ENCODE measurements around the gene ZNF580.

DNA sequence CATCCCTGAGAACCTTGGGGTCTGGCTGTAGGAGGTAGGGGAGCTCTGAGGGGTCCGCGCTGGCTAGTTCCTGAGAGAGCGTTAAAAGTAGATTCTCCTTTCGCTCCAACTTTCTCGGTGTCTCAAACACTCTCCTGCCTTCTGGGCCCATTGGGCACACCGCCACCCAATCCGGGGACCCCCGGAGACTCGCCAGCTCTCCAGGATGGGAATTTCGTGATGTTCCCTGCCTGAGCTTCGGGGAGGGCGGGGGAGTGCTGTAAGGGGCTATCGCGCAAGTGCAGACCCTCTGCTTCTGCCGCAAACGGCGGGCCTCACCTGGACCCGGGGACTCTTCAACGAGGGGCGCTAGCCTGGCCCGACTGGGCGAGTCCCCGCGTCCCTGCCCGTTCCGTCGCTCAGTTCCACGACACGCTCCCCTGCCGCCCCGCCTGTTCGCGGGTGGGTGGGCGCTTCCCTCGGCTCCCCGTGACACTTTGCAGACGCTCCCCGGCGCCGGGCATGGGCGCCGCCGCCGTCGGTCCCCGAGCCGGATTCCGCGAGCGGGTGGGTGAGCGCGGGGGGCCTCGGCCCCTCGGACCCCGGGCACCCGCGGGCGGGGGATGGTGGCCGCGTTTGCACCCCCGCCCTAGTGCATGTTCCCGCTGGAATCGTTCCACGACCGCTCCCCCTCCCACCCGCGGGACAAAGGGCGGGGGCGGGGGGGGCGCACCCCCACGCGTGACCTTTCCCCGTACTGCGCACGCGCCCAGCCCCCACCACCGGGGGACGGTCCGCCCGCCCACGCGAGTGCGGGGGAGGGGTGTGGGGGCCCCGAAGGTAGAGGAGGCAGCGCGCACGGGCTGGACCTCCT, 7.2 kb downstream of the ZNF580 start, which contains the start of gene CCDC106:
- TF ChIP-seq CTCF (IDR thresholded peaks at IDR 0.05 in 2 of 3, conservative IDR thresholded peaks at IDR 0.05 in 1 of 3; ENCODE audit: control insufficient read depth in 2 of 3, extremely low read depth in 1 of 3, insufficient read depth in 1 of 3, low read depth in 3 of 3, low read length in 3 of 3): no peak
- no peak for TF ChIP-seq EZH2 (IDR thresholded peaks at IDR 0.05; ENCODE audit: borderline replicate concordance, control insufficient read depth, low read depth, low read length)
- TF ChIP-seq SIN3A (IDR thresholded peaks at IDR 0.05; ENCODE audit: low read depth, low read length): no peak; the same call in 1 of the 2 replicates
- no peak for TF ChIP-seq ZZZ3 (IDR thresholded peaks at IDR 0.05; ENCODE audit: control insufficient read depth, insufficient read length, low read depth)
- TF ChIP-seq, protein P1, sequence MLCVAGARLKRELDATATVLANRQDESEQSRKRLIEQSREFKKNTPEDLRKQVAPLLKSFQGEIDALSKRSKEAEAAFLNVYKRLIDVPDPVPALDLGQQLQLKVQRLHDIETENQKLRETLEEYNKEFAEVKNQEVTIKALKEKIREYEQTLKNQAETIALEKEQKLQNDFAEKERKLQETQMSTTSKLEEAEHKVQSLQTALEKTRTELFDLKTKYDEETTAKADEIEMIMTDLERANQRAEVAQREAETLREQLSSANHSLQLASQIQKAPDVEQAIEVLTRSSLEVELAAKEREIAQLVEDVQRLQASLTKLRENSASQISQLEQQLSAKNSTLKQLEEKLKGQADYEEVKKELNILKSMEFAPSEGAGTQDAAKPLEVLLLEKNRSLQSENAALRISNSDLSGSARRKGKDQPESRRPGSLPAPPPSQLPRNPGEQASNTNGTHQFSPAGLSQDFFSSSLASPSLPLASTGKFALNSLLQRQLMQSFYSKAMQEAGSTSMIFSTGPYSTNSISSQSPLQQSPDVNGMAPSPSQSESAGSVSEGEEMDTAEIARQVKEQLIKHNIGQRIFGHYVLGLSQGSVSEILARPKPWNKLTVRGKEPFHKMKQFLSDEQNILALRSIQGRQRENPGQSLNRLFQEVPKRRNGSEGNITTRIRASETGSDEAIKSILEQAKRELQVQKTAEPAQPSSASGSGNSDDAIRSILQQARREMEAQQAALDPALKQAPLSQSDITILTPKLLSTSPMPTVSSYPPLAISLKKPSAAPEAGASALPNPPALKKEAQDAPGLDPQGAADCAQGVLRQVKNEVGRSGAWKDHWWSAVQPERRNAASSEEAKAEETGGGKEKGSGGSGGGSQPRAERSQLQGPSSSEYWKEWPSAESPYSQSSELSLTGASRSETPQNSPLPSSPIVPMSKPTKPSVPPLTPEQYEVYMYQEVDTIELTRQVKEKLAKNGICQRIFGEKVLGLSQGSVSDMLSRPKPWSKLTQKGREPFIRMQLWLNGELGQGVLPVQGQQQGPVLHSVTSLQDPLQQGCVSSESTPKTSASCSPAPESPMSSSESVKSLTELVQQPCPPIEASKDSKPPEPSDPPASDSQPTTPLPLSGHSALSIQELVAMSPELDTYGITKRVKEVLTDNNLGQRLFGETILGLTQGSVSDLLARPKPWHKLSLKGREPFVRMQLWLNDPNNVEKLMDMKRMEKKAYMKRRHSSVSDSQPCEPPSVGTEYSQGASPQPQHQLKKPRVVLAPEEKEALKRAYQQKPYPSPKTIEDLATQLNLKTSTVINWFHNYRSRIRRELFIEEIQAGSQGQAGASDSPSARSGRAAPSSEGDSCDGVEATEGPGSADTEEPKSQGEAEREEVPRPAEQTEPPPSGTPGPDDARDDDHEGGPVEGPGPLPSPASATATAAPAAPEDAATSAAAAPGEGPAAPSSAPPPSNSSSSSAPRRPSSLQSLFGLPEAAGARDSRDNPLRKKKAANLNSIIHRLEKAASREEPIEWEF (IDR thresholded peaks at IDR 0.05; ENCODE audit: insufficient replicate concordance, low read depth, low read length): no peak
